ENCODE data around the gene DYNC2I2. TPM values are rescaled to one million over a fixed set of nuclear protein-coding genes. Genes with fewer than 3 reads are reported as not detected.

Gene DYNC2I2
- polyA plus RNA-seq, 1 of the 3 experiments (the other 2 are of a cell fraction), result 73.7 TPM

DNA sequence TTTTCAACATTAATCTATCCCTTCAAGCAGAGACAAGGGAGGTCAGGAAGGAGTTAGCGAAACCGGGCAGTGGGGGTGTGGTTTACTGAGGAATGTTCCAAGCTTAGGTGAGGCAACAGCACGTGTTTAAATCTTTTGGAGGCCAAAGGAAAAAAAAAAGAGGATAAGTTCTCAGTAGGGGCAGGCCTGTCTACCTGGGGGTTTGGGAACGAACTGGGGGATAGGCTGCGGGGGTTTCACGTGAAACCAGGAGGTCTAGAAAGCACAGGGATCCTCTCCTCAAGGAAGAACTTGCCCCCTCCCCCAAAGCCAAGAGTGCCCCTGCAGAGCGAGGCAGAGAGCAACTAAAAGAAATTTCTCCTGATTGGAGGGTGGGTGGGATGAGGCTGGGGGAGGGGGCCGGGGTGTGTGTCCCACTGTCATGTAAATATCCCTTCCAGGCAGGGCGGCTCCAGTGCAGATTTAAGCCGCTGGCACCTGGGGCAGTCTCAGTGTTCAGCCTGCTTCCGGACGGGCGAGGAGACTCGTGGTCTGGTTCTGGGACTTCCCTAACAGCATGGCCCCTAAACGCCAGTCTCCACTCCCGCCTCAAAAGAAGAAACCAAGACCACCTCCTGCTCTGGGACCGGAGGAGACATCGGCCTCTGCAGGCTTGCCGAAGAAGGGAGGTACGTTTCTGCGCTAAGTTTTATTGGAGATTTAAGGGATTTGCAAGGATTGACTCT lies 26.9 kb upstream of the DYNC2I2 start (continued):
- TF ChIP-seq, protein P1, sequence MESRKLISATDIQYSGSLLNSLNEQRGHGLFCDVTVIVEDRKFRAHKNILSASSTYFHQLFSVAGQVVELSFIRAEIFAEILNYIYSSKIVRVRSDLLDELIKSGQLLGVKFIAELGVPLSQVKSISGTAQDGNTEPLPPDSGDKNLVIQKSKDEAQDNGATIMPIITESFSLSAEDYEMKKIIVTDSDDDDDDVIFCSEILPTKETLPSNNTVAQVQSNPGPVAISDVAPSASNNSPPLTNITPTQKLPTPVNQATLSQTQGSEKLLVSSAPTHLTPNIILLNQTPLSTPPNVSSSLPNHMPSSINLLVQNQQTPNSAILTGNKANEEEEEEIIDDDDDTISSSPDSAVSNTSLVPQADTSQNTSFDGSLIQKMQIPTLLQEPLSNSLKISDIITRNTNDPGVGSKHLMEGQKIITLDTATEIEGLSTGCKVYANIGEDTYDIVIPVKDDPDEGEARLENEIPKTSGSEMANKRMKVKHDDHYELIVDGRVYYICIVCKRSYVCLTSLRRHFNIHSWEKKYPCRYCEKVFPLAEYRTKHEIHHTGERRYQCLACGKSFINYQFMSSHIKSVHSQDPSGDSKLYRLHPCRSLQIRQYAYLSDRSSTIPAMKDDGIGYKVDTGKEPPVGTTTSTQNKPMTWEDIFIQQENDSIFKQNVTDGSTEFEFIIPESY (IDR thresholded peaks at IDR 0.05; ENCODE audit: borderline replicate concordance, low read depth), result no peak
- TF ChIP-seq, protein P2, sequence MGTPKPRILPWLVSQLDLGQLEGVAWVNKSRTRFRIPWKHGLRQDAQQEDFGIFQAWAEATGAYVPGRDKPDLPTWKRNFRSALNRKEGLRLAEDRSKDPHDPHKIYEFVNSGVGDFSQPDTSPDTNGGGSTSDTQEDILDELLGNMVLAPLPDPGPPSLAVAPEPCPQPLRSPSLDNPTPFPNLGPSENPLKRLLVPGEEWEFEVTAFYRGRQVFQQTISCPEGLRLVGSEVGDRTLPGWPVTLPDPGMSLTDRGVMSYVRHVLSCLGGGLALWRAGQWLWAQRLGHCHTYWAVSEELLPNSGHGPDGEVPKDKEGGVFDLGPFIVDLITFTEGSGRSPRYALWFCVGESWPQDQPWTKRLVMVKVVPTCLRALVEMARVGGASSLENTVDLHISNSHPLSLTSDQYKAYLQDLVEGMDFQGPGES (IDR thresholded peaks at IDR 0.05; ENCODE audit: low read depth, low read length), result no peak
- no peak for TF ChIP-seq SIN3A (IDR thresholded peaks at IDR 0.05; ENCODE audit: borderline replicate concordance, low read depth, low read length)
- no peak for TF ChIP-seq RCOR1 (IDR thresholded peaks at IDR 0.05; ENCODE audit: low read length)

DNA sequence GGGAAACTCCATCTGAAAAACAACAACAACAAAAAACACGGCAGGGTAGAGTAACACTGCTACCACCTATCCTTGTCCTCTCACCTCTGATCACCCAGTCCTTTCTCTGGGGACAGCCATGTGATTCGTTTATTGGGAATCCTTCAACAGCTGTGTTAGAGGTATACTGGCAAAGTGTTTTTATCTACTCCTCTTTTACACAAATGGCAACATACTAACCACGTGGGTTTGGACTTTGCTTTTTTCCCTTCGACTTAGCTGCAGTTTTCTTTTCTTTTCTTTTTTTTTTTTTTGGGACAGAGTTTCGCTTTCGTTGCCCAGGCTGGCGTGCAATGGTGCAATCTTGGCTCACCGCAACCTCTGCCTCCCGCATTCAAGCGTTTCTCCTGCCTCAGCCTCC lies 21.1 kb upstream of the DYNC2I2 start:
- CTCF ChIA-PET, result no interaction called here
- H3K4me3 ChIP-seq (ENCODE audit: low read depth in 2 of 2, low read length in 1 of 2), result no peak overlapping the region

DNA sequence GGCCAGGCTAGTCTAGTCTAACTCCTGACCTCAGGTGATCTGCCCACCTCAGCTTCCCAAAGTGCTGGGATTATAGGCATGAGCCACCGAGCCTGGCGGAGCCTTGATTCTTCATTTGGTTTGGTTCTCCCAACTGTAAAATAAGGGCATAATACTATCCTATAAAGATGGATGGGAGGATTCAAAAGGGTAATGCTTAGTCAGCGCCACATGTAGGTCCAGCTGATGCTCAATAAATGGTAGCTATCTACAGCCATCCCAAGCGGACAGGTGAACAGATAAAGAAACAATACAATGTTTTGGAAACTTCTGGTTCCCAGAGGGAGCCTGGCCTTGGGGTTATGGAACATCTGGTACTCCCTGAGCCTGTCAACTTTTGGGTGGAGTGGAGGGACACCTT lies 18.7 kb upstream of the DYNC2I2 start:
- no peaks in the 10 kb centered on the region for H3K36me3 ChIP-seq (replicated peaks in 1 of 2; ENCODE audit: control insufficient read depth in 1 of 2, insufficient read depth in 2 of 2, low read length in 1 of 2)
- no peak overlapping the region for H3K27ac ChIP-seq (ENCODE audit: low read depth in 2 of 2, low read length in 1 of 2)
- POLR2A ChIA-PET, result no interaction called here
- H3K79me2 ChIP-seq (ENCODE audit: insufficient read depth), result no peaks in the 10 kb centered on the region
- no peak overlapping the region for H3K9ac ChIP-seq
- H3K4me3 ChIP-seq (ENCODE audit: low read depth in 2 of 2, low read length in 1 of 2), result no peak overlapping the region
- no peak for DNase-seq
- no peaks in the 10 kb centered on the region for H3K4me1 ChIP-seq (ENCODE audit: control insufficient read depth in 1 of 2, insufficient read depth in 2 of 2, low read depth in 1 of 2, low read length in 1 of 2)
- no peaks in the 10 kb centered on the region for H3F3A ChIP-seq (replicated peaks; ENCODE audit: insufficient read depth)
- no peaks in the 10 kb centered on the region for H4K20me1 ChIP-seq (ENCODE audit: insufficient read depth)
- CTCF ChIA-PET, result interaction anchor here (0.8 kb wide), 1 partner anchor 27 kb away, joined by 3 read pairs; the partner anchor contains the start of gene PKN3
- H3K27me3 ChIP-seq (ENCODE audit: insufficient read depth), result no peaks in the 10 kb centered on the region
- H3K9me2 ChIP-seq, result no peaks in the 10 kb centered on the region
- H3K4me2 ChIP-seq, result no peak overlapping the region
- H2AFZ ChIP-seq (ENCODE audit: low read depth), result no peak overlapping the region
- no peaks in the 10 kb centered on the region for H3K9me3 ChIP-seq
- 92% methylated on average over 4 of the region's 4 CpGs for WGBS (ENCODE audit: low lambda C conversion rate)
- TF ChIP-seq MXI1 (IDR thresholded peaks at IDR 0.05; ENCODE audit: low read depth, low read length), result no peak
- TF ChIP-seq, protein P3, sequence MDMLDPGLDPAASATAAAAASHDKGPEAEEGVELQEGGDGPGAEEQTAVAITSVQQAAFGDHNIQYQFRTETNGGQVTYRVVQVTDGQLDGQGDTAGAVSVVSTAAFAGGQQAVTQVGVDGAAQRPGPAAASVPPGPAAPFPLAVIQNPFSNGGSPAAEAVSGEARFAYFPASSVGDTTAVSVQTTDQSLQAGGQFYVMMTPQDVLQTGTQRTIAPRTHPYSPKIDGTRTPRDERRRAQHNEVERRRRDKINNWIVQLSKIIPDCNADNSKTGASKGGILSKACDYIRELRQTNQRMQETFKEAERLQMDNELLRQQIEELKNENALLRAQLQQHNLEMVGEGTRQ (IDR thresholded peaks at IDR 0.05; ENCODE audit: borderline replicate concordance, low read depth, low read length), result no peak
- TF ChIP-seq, protein P4, sequence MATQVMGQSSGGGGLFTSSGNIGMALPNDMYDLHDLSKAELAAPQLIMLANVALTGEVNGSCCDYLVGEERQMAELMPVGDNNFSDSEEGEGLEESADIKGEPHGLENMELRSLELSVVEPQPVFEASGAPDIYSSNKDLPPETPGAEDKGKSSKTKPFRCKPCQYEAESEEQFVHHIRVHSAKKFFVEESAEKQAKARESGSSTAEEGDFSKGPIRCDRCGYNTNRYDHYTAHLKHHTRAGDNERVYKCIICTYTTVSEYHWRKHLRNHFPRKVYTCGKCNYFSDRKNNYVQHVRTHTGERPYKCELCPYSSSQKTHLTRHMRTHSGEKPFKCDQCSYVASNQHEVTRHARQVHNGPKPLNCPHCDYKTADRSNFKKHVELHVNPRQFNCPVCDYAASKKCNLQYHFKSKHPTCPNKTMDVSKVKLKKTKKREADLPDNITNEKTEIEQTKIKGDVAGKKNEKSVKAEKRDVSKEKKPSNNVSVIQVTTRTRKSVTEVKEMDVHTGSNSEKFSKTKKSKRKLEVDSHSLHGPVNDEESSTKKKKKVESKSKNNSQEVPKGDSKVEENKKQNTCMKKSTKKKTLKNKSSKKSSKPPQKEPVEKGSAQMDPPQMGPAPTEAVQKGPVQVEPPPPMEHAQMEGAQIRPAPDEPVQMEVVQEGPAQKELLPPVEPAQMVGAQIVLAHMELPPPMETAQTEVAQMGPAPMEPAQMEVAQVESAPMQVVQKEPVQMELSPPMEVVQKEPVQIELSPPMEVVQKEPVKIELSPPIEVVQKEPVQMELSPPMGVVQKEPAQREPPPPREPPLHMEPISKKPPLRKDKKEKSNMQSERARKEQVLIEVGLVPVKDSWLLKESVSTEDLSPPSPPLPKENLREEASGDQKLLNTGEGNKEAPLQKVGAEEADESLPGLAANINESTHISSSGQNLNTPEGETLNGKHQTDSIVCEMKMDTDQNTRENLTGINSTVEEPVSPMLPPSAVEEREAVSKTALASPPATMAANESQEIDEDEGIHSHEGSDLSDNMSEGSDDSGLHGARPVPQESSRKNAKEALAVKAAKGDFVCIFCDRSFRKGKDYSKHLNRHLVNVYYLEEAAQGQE (IDR thresholded peaks at IDR 0.05; ENCODE audit: low read depth, low read length), result no peak
- TF ChIP-seq FOXJ3 (CRISPR knock-in tag; IDR thresholded peaks at IDR 0.05), result no peak
- no peak for TF ChIP-seq SMC3 (IDR thresholded peaks at IDR 0.05; ENCODE audit: low read depth, low read length)
- no peak for TF ChIP-seq TAF1 (IDR thresholded peaks at IDR 0.05; ENCODE audit: borderline replicate concordance, low read depth, low read length)
- no peak for TF ChIP-seq TCF12 (IDR thresholded peaks at IDR 0.05)
- TF ChIP-seq SIN3A (IDR thresholded peaks at IDR 0.05; ENCODE audit: borderline replicate concordance, low read depth, low read length), result no peak
- no peak for TF ChIP-seq CHD2 (IDR thresholded peaks at IDR 0.05; ENCODE audit: low read length, partially characterized antibody)
- TF ChIP-seq, protein P5, sequence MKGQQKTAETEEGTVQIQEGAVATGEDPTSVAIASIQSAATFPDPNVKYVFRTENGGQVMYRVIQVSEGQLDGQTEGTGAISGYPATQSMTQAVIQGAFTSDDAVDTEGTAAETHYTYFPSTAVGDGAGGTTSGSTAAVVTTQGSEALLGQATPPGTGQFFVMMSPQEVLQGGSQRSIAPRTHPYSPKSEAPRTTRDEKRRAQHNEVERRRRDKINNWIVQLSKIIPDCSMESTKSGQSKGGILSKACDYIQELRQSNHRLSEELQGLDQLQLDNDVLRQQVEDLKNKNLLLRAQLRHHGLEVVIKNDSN (IDR thresholded peaks at IDR 0.05; ENCODE audit: borderline replicate concordance, low read depth), result no peak

More for the DNA sequence above, 21.1 kb upstream of the DYNC2I2 start:
- no peak for TF ChIP-seq FOXM1 (IDR thresholded peaks at IDR 0.05; ENCODE audit: low read depth)
- TF ChIP-seq GABPA (IDR thresholded peaks at IDR 0.05; ENCODE audit: low read depth), result no peak
- no peak for TF ChIP-seq SIN3A (IDR thresholded peaks at IDR 0.05; ENCODE audit: borderline replicate concordance, low read depth, low read length)
- TF ChIP-seq RFX5 (IDR thresholded peaks at IDR 0.05; ENCODE audit: low read length), result no peak
- TF ChIP-seq MEF2A (IDR thresholded peaks at IDR 0.05; ENCODE audit: borderline replicate concordance, low read depth), result no peak
- no peak for TF ChIP-seq EZH2phosphoT487 (IDR thresholded peaks at IDR 0.05; ENCODE audit: borderline replicate concordance, low read depth)
- TF ChIP-seq YY1 (IDR thresholded peaks at IDR 0.05; ENCODE audit: low read depth), result no peak
- no peaks in the 10 kb centered on the region for H3K4me1 ChIP-seq (ENCODE audit: control insufficient read depth in 1 of 2, insufficient read depth in 2 of 2, low read depth in 1 of 2, low read length in 1 of 2)
- H3K27me3 ChIP-seq (ENCODE audit: insufficient read depth), result no peaks in the 10 kb centered on the region
- WGBS (ENCODE audit: low lambda C conversion rate), result 85% methylated on average over 10 of the region's 10 CpGs
- H3K4me2 ChIP-seq, result no peak overlapping the region
- no peak overlapping the region for H2AFZ ChIP-seq (ENCODE audit: low read depth)
- no peaks in the 10 kb centered on the region for H3K36me3 ChIP-seq (replicated peaks in 1 of 2; ENCODE audit: control insufficient read depth in 1 of 2, insufficient read depth in 2 of 2, low read length in 1 of 2)
- no peaks in the 10 kb centered on the region for H3K79me2 ChIP-seq (ENCODE audit: insufficient read depth)
- DNase-seq, result no peak
- H3K9ac ChIP-seq, result no peak overlapping the region
- POLR2A ChIA-PET, result interaction anchor here (0.6 kb wide), 1 partner anchor 65 kb away, joined by 3 read pairs; no protein-coding TSS in a partner anchor
- no peaks in the 10 kb centered on the region for H3K9me2 ChIP-seq
- no peaks in the 10 kb centered on the region for H3K9me3 ChIP-seq
- H3K27ac ChIP-seq (ENCODE audit: low read depth in 2 of 2, low read length in 1 of 2), result no peak overlapping the region
- H4K20me1 ChIP-seq (ENCODE audit: insufficient read depth), result no peaks in the 10 kb centered on the region
- H3F3A ChIP-seq (replicated peaks; ENCODE audit: insufficient read depth), result no peaks in the 10 kb centered on the region

All from SK-N-SH (cell line).